GM19193 (cell line): ENCODE data around the gene WNT2.

ENCODE experiments used
- POLR2A ChIP-seq: IDR thresholded peaks from 4 replicates; pipeline ENCODE4 v1.6.1; 2011; ENCODE audit not compliant: insufficient read depth, insufficient read length; ENCODE audit errors: extremely low read depth

Gene WNT2

DNA sequence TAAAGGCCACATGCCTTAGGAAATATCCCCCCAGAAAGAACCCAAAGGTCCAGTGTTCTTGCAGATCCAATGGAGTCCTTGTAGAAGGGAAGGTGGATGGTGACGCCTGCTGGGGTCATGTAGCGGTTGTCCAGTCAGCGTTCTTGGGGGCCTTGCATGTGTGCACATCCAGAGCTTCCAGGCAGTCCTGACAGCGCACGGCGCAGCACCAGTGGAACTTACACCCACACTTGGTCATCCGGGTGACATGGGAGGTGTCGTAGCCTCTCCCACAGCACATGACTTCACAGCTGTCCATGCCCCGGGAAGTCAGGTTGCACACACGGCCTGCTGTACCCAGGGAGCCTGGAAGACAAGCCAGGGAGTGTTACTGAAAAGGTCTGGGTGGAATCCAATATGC lies 44.8 kb downstream of the WNT2 start:
- TF ChIP-seq POLR2A, result no peak

DNA sequence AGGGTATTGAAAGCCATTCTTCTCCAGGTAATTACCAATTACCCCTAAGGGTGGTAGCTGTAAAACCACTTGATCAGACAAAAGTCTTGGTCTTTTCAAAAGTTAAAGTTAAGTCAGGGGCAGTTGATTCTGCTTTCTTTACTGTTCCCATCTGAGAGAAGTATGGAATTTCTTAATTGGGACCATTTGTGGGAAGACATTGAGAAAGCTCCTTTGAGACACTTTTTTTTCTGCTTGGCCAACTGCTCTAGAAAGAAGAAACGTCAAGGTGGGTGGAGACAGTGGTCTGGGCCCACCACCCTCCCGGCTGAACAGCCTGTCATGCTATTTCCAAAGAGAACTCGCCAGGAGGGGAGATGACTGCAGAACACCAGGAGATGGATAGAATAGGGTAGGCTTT lies 45.3 kb downstream of the WNT2 start:
- no peak for TF ChIP-seq POLR2A

DNA sequence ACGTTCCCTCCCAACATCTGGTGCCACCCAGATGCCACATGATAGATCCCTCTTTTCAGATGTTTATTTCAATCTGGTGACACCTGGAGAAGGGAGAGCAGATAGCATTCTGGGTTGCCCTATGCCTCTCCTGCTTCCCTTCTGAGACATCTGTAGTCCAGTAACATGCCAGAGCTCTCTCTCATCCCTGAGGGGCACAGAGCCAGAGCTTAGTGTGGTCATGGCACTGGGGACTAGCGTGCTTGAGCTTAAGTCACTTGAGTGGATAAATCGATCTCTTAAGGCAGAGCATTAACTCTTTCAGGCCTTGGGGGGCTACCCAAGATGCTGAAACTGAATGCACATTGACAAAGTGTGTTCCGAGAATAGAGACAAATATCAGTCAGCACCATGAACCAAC lies 47.9 kb downstream of the WNT2 start:
- no peak for TF ChIP-seq POLR2A

DNA sequence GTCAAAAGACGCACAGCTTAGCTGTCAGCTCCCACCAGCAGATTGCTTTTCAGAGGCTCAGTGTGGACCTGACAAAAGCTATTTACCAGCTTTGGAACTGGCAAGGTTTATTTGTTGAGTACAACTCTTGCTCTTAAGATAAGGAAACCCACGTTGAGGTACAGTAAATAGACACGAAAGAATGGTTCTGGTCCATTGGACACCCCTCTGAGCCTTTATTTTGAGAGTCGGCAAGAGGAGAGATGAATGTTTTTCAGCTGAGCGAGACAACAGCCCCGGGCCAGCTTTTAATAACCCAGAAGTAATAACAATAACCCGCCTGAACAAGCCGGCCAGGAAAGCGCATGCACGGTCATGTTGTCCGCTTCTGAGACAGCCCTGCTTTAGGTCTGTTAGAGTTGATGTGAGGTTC lies 49.0 kb downstream of the WNT2 start:
- no peak for TF ChIP-seq POLR2A

DNA sequence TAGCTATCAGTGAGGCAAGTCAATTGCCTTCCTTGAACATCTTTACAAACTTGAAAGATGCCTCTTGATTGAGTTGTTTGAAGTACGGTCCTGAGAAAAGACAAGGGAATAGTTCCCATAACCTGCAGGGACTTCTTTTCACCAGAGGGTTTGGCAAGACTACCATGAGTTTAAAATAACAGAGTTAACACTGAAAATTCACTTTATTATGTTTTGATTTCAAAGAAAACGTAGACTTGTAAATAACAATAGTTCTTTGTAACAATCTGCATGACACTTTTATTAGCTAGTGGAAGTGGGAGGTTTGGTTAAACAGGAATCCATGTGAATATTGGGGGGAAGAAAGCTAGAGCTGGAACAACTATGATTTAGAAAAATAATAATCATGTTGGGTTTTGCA lies 49.5 kb downstream of the WNT2 start:
- no peak for TF ChIP-seq POLR2A

DNA sequence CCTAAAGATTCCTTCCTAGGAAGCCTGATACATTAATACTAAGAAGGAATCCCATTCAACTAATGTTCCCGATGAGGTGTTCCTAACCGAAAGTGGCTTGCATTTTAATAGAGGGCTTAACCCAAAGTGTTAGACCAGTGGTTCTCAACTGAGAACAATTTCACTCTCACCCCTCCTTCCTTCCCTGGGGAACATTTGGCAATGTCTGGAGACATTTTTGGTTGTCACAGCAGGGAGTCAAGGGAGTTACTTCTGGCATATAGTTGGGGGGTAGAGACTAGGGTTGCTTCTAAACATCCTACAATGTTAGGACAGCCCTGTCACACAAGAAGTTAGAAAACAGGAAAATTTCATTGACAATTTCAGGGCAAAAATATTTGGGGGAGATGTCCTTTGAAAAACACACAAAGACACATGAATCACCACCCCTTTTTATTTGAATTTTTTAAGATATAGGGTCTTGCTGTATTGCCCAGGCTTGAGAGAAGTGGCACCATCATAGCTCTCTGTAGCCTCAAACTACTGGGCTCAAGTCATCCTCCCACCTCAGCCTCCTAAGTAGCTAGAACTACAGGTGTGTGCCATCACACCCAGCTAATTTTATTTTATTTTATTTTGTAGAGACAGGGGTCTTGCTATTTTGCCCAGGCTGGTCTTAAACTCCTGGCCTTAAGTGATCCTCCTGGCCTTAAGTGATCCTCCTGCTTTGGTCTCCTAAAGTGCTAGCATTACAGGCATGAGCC lies 50.7 kb downstream of the WNT2 start:
- no peak for TF ChIP-seq POLR2A

DNA sequence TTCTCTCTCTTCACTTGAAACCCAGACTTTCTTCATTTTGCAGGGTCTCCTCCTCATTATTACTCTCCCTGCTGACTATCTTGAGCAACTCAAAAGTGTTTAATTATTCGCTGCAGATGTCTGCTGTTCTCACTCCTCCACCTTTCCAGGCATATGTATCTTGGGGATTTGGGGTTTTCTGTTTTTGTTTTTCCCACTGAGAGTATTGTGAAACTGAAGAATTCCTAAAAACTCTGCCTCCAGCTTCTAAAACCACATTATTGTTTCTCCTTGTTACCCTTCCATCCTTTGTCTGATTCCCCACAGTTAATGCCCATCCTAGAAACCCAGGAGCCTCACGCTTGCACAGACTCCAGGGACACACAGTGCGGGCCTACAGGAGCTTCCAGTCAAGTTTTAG lies 51.3 kb downstream of the WNT2 start:
- no peak for TF ChIP-seq POLR2A

DNA sequence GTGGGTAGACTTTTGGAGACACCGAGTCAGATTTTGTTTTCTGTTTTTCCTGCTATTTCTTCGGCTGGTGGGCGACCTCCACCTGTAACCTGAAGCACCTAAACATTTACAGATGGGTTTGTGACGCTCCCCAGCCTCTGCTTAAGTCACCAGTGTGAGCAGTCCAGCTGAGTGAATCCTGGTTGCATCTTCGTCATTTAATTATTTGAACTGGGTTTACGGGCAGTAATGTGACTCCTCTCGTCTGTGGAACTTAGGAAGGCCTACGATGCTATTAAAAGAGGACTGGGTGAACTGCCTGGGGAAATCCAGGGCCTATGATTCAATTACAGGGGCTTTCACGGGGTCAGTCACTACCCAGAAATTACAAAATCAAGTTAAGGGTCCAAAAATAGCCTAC lies 52.5 kb downstream of the WNT2 start:
- TF ChIP-seq POLR2A, result no peak

DNA sequence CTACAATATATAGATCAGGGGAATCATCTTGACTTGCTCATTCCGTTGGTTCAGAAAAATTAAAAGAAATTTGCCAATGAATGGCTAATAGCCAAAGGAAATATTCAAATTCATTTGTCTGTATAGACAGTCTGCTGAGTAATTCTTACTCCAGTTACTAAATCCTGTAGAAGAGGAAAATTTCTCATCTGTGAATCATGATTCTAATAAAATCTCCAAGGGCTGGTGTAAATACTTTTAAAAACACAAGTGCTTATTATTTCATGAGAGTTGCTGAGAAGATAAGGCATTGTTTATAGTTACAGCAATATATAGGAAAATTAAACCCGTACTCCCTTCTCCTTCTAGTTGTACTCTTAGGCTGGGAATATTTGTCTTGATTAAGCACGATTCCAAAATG lies 53.0 kb downstream of the WNT2 start:
- TF ChIP-seq POLR2A, result no peak

DNA sequence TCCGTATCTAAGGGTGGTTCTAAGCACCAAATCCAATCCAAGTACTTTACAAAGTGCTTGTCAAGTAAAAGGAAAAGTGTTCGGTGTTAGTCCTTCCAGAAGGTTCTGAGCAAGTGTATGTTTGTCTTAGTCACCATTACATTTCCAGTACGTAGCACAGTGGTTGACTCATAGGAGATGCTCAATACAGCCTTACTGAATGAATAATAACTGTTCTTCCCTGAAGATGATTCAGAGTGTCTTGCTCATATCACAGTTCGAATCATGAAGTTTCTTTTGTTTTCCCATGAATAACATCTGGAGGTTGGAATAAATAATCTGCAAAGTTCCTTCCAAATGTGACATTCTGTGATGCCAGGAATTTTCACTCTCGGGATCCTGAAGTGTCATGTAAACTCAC lies 53.4 kb downstream of the WNT2 start:
- no peak for TF ChIP-seq POLR2A

DNA sequence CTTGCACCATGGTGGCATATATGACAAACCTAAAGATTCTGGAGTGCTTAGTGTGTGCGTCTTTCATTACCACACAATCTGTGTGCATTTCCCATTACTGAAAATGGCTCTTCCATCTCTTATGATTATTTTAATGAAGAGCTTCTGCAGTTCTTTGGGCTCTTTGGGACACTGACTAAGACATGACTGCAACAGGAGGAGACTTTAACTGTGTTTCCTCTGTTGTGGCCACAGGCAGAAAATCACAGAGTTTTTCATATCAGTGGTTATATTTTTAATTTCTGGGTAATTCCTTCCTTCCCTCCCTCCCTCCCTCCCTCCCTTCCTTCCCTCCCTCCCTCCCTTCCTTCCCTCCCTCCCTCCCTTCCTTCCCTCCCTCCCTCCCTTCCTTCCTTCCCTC lies 58.1 kb downstream of the WNT2 start:
- no peak for TF ChIP-seq POLR2A

DNA sequence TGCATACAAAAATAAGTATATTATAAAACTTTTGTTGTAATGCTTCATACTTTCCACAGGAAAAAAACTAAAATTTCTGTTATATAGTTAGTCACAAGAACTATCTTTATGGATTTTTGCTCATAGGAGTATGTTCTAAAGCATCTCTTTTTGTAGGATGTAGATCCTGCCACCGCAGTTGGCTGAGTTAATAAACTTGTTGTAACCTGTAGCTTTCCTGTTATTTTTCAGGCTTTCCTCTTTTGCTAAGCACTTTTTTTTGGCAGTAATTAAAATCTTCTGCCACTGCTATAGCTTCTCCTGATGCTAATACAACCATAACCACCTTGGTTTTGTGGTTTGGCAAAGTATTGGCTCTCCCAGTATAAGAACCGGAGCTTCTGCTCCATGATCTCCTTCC lies 60.3 kb downstream of the WNT2 start:
- TF ChIP-seq POLR2A, result no peak

DNA sequence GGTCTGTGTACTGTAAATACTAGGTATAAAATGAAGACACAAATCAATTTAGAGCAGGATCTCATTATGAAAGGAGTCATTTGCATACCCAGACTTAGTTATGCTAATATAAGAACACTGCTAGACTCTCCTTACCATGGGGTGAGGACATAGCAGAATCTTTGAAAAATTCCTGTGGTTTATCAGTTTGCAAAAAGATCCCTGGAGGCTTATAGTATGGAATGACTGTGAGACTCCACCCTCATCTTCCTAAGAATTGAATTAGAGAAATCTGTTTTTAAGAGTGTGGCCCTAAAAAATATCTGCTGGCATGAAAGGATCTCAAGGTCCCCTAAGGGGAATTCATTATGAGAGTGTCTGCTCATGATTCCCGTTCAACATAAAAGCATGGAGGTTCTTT lies 63.2 kb downstream of the WNT2 start:
- no peak for TF ChIP-seq POLR2A

DNA sequence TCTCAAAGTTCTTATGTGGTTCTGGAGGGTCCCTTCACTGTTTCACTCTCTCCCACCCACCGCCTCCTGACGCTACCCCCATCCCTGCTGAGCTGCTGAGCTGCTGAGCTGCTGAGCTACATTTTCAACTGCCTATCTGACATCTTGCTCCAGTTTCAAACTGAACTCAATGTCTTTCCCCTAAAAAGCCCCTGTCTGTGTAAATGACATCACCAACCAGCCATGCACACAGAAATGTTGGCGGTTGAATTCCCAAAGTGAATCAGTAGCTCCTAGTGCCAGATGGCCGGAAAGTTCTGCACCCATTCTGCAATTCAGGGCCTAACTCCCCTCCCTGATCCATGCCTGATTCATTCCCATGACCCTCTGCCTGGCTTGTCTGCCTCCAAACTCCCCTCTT lies 71.2 kb downstream of the WNT2 start:
- no peak for TF ChIP-seq POLR2A

DNA sequence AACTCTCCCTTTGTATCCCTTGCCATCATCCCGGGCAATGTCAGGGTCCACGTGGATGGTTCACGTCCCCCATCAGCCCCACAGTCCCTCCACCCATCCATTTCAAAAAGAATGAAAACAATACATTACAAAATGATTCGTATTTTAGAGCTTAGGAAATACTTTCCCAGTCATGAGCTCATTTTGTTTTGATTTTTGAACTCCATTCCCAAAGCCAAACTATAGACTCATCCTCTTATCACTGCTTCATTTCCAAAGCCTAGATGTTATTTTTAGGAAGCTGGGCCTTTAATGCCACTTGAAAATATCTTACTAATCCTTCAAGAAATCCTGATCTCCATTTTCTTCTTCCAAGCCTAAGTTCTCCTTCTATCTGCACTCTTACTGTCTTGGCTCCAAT lies 72.1 kb downstream of the WNT2 start:
- no peak for TF ChIP-seq POLR2A

DNA sequence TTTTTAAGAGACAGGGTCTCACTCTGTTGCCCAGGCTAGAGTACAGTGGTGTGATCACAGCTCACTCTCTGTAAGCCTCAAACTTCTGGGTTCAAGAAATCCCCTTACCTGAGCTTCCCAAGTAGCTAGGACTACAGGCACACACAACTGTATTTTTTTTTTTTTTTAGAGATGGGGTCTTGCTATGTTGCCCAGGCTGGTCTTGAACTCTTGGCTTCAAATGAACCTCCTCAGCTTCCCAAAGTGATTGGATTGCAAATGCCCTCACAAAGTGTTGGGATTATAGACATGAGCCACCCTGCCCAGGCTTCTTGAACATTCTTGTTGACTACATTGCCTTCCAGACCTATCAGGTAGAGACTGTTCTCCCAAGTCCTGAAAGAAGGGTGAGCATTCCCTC lies 72.6 kb downstream of the WNT2 start:
- no peak for TF ChIP-seq POLR2A

DNA sequence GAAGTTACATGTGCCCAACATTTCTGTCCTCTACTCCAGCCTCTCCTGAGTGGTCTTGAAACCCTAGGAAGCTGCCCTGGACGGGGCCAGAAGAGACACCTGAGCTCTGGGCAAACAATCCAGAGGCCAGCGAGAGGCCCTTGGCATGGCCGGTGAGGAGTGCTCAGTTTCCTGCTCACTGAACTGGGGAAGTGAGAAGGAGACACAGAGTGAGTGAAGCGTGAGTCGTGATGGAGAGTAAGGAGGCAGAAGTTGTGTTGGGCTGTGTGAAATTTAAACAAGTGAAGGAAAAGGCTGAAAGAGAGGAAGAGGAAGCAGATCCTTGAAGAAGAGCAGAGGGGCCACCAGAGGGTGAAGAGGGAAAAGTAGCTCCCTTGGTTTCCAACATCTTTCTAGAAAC lies 73.2 kb downstream of the WNT2 start:
- TF ChIP-seq POLR2A, result no peak
